Renal cortical epithelial cell (primary cell): ENCODE measurements around the gene DIP2B. TPM values are rescaled to one million over a fixed set of nuclear protein-coding genes. Genes with fewer than 3 reads are reported as not detected.

ENCODE experiments used
- DNase-seq: peaks from one replicate; pipeline ENCODE4 v3.0.0-alpha.2; 2011; ENCODE audit warnings: low read depth
- total RNA-seq: library from RNA; depleted of rRNA; stranded (reverse); fragments of >200 nt; gene quantifications from 2 replicates; pipeline ENCODE4 v1.2.3, GENCODE V29; 2014

DIP2B gene
- total RNA-seq, 1 donor from 2014 or later: 60.2 TPM

DNA sequence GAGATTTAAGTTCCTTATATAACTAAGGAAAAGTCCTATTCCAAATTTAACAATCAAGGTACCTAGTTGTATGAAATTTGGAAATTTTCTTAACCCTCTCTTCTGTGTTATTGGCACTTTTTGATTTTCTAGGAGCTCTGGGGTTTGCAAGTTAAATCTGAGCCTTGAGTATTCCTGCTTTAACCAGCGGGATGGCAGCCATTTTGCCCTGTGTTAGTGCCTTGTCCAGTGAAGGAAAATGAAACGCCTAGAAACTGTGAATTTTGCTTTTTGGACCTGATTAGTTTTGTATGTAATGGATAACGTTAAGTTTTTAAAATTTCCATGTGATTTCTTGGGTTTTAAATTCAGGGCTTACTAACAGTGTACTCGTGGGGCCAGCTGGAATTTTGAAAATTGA lies 45.1 kb downstream of the DIP2B start:
- no peak for DNase-seq

- peak; percentile 47 for DNase-seq
Observed at GRCh38 chr12:50550530-50551223, 45.9 kb downstream of the DIP2B start.

- DNase-seq: no peak
Observed at GRCh38 chr12:50551866-50552265, 47.1 kb downstream of the DIP2B start.

DNA sequence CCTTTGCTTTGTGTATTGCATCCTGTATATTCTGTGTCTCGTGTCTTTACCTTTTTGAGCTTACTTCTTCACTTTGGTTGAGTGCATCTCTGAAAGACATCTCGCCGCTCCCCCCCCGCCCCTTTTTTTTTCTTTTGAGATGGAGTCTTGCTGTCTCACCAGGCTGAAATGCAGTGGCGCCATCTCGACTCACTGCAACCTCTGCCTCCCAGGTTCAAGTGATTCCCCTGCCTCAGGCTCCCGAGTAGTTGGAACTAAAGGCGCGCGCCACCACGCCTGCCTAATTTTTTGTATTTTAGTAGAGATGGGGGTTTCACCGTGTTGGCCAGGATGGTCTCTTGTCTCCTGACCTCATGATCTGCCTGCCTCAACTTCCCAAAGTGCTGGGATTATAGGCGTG lies 49.9 kb downstream of the DIP2B start:
- no peak for DNase-seq

GRCh38 chr12:50555471-50555885 lies 50.7 kb downstream of the DIP2B start:
- DNase-seq: no peak

- DNase-seq: no peak
Observed at GRCh38 chr12:50556273-50556672, 51.5 kb downstream of the DIP2B start.

- DNase-seq: peak; percentile 86
Observed at GRCh38 chr12:50556796-50557195, 52.0 kb downstream of the DIP2B start.

- DNase-seq: peak; percentile 49
Observed at GRCh38 chr12:50557421-50557820, 52.6 kb downstream of the DIP2B start.

DNA sequence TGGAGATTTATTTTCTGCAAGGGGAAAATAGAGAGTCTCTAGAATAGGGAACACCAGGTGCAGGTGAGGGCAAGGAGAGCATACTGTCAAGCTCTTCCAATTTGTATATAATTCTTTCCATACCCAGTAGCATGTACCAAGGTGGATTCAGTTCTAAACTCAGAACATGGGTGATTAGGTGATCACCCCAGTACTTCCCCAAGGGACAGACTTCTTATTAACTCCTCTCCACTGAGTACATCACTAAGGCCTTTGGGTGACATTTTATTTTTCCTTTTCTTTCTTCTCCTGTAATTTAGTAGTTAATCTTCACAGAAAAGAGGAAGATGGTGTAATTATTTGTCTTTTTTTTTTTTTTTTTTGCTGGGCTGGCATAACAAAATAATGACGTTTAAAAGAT lies 54.2 kb downstream of the DIP2B start:
- no peak for DNase-seq

GRCh38 chr12:50562520-50563433 lies 58.0 kb downstream of the DIP2B start:
- peak; percentile 47 for DNase-seq

DNA sequence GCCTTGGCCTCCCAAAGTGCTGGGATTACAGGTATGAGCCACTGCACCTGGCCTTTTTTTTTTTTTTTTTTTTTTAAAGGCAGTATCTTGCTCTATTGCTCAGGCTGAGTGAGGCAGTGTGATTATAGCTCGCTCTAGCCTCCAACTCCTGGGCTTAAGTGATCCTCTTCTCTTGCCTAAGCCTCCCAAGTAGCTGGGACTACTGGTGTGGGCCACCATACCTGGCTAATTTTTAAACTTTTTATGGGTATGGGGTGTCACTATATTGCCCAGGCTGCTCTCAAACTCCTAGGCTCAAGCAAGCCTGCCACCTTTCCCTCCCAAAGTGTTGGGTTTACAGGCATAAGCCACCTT lies 58.6 kb downstream of the DIP2B start:
- DNase-seq: no peak

DNA sequence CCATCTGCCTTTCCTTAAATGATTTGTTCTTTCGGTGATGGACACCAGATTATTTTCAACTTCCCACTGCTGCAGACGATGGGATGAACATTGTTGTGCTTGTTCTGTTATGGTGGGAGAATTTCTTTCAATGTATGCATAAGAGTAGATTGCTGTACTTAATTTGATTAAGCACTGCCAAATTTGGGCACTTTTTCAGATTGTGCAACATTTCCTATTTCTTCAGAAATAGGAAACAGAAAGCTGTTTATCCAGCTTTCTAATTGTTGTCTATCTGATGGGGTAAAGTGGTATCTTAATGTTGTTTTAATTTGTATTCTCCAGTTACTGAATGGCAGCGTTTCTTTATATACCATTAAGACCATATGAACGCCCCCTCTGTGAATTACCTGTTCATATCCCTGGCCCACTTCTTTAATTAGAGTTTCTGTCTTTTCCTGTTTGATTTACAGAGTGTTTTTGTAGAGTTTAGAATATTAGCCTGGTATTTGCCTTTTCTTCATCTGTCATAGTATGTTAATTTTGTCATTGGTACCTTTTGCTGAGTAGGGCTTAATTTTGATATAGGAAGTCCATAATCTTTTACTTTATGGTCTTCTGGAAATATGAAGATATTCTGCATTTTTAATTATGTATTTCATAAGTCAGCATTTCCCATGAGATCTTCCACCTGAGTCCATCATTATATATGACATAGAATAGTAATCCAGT lies 59.6 kb downstream of the DIP2B start:
- no peak for DNase-seq

- DNase-seq: no peak
Observed at GRCh38 chr12:50564948-50565297, 60.1 kb downstream of the DIP2B start.

GRCh38 chr12:50566066-50566465 lies 61.3 kb downstream of the DIP2B start:
- DNase-seq: no peak

GRCh38 chr12:50567926-50568325 lies 63.1 kb downstream of the DIP2B start:
- DNase-seq: peak; percentile 36

- no peak for DNase-seq
Observed at GRCh38 chr12:50568338-50569091, 63.7 kb downstream of the DIP2B start.

- peak; percentile 25 for DNase-seq
Observed at GRCh38 chr12:50569321-50569720, 64.5 kb downstream of the DIP2B start.

- peak; percentile 37 for DNase-seq
Observed at GRCh38 chr12:50569876-50570275, 65.1 kb downstream of the DIP2B start.

GRCh38 chr12:50571786-50572185 lies 67.0 kb downstream of the DIP2B start:
- DNase-seq: no peak

DNA sequence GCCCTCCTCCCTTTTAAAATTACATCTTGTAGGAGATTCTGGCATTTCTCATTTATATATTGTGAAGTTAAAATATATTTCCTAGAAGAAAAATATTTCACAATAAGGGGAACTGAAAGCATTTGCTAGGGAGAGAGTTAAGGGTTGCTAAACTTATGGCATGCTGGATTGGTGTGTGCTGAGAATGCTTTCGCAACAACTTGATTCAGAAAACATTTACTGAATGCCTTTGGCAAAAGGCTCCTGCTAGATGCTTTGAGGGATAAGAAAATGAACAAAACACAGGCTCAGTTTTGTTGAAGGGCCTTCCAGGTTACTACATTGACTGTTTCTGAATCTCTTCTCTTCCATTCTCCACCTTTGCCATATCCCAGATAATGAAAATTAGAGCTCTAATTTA lies 67.5 kb downstream of the DIP2B start:
- peak; percentile 95 for DNase-seq

GRCh38 chr12:50572760-50573159 lies 68.0 kb downstream of the DIP2B start:
- peak; percentile 20 for DNase-seq

DNA sequence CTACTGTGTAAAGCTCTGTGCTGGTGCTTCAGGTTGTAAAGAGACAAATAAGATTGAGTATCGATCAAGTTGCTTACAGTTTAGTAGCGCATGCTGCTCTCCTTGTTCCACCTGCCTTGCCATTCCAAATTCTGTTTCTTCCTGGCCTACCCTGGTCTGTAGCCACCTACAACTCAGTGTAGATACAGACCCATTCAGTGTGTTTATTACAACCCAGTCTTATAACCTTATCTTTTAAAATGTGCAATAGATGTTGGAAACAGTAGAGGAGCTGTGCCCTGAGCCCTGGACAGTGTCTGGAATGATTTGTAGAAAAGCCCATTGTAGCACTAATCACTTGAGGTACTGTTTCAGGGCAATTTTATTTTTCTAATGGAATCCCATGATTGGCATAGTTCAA lies 68.5 kb downstream of the DIP2B start:
- DNase-seq: no peak
